ENCODE data around the gene PREP. TPM values are rescaled to one million over a fixed set of nuclear protein-coding genes. Genes with fewer than 3 reads are reported as not detected.
"Not testable (repeated sequence)": the region's sequence is repeated elsewhere in the genome, so short reads cannot be mapped to it uniquely, and the experiment has no call there.

Gene PREP
- total RNA-seq, 1 donor from 2014 or later = 52.9 TPM

- Mint-ChIP-seq H3K27me3 (ENCODE audit: low read depth) (peaks cover 20% of the 10 kb centered on the region), H3K4me1 (ENCODE audit: low read depth) (peaks cover 11% of the 10 kb centered on the region), H3K36me3 (ENCODE audit: low read depth) (no peaks in the 10 kb centered on the region), H3K27ac (no peak overlapping the region), H3K4me3 (ENCODE audit: low read depth) (no peak overlapping the region), H3K9me3 (no peaks in the 10 kb centered on the region)
- intact Hi-C loops (cut with micrococcal nuclease) = loop anchor here (5.0 kb wide), 1 partner anchor 48 kb away; no protein-coding TSS in a partner anchor
- no peak for DNase-seq (ENCODE audit: low spot score)
Measured at GRCh38 chr6:105259913-105260889, 142.7 kb downstream of the PREP start.

GRCh38 chr6:105258816-105259215 lies 144.1 kb downstream of the PREP start:
- intact Hi-C loops (cut with micrococcal nuclease) = loop anchor here (5.0 kb wide), 1 partner anchor 47 kb away; no protein-coding TSS in a partner anchor
- no peak for DNase-seq (ENCODE audit: low spot score)
- Mint-ChIP-seq H3K36me3 (ENCODE audit: low read depth) (no peaks in the 10 kb centered on the region), H3K9me3 (no peaks in the 10 kb centered on the region), H3K4me3 (ENCODE audit: low read depth) (no peak overlapping the region), H3K27me3 (ENCODE audit: low read depth) (peaks cover 20% of the 10 kb centered on the region), H3K27ac (no peak overlapping the region), H3K4me1 (ENCODE audit: low read depth) (peaks cover 11% of the 10 kb centered on the region)

- DNase-seq (ENCODE audit: low spot score) = no peak
- intact Hi-C loops (cut with micrococcal nuclease) = loop anchor here (5.0 kb wide), 1 partner anchor 45 kb away; no protein-coding TSS in a partner anchor
- no peak overlapping the region for H3K27ac Mint-ChIP-seq
Measured at GRCh38 chr6:105257340-105257739, 145.5 kb downstream of the PREP start.

GRCh38 chr6:105256619-105257018 lies 146.3 kb downstream of the PREP start:
- H3K27ac Mint-ChIP-seq = no peak overlapping the region
- DNase-seq (ENCODE audit: low spot score) = no peak
- no peak overlapping the region for H3K4me3 Mint-ChIP-seq (ENCODE audit: low read depth)
- H3K9me3 Mint-ChIP-seq = no peaks in the 10 kb centered on the region
- H3K4me1 Mint-ChIP-seq (ENCODE audit: low read depth) = peaks cover 11% of the 10 kb centered on the region
- H3K27me3 Mint-ChIP-seq (ENCODE audit: low read depth) = peaks cover 18% of the 10 kb centered on the region
- intact Hi-C loops (cut with micrococcal nuclease) = loop anchor here (5.0 kb wide), 1 partner anchor 44 kb away; no protein-coding TSS in a partner anchor
- no peaks in the 10 kb centered on the region for H3K36me3 Mint-ChIP-seq (ENCODE audit: low read depth)

More at GRCh38 chr6:105257340-105257739, 145.5 kb downstream of the PREP start:
- no peaks in the 10 kb centered on the region for H3K9me3 Mint-ChIP-seq
- H3K27me3 Mint-ChIP-seq (ENCODE audit: low read depth) = peaks cover 20% of the 10 kb centered on the region
- H3K36me3 Mint-ChIP-seq (ENCODE audit: low read depth) = no peaks in the 10 kb centered on the region
- H3K4me3 Mint-ChIP-seq (ENCODE audit: low read depth) = no peak overlapping the region
- peaks cover 11% of the 10 kb centered on the region for H3K4me1 Mint-ChIP-seq (ENCODE audit: low read depth)

- no peak for DNase-seq (ENCODE audit: low spot score)
- peaks cover 10% of the 10 kb centered on the region for H3K27me3 Mint-ChIP-seq (ENCODE audit: low read depth)
- no peak overlapping the region for H3K27ac Mint-ChIP-seq
- no peaks in the 10 kb centered on the region for H3K36me3 Mint-ChIP-seq (ENCODE audit: low read depth)
- intact Hi-C loops (cut with micrococcal nuclease) = no loop called here
- no peaks in the 10 kb centered on the region for H3K9me3 Mint-ChIP-seq
- peaks cover 11% of the 10 kb centered on the region for H3K4me1 Mint-ChIP-seq (ENCODE audit: low read depth)
- no peak overlapping the region for H3K4me3 Mint-ChIP-seq (ENCODE audit: low read depth)
Measured at GRCh38 chr6:105253787-105254186, 149.1 kb downstream of the PREP start.

- Mint-ChIP-seq H3K27me3 (ENCODE audit: low read depth) (peaks cover 7% of the 10 kb centered on the region), H3K4me3 (ENCODE audit: low read depth) (no peak overlapping the region), H3K4me1 (ENCODE audit: low read depth) (no peaks in the 10 kb centered on the region), H3K27ac (no peak overlapping the region), H3K9me3 (no peaks in the 10 kb centered on the region), H3K36me3 (ENCODE audit: low read depth) (no peaks in the 10 kb centered on the region)
- intact Hi-C loops (cut with micrococcal nuclease) = no loop called here
- DNase-seq (ENCODE audit: low spot score) = no peak
Measured at GRCh38 chr6:105251689-105252088, 151.2 kb downstream of the PREP start.

DNA sequence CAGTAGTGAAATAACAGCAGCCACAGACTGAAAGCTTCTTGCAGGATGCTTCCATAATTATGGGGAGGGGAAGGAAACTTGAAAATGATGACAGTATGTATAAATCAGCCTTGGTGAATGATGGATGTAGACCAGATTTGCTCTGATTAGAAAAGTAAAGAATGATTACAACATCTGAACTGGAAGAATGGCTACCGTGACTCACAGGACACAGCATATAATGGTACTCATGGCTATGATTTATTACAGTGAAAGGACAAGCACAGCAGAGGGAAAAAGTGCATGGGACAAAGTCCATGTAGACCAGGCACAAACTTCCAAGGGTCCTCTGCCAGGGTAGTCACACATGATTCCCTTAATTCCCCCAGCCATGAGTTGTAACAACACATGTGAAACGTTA lies 152.3 kb downstream of the PREP start:
- peaks cover 1% of the 10 kb centered on the region for H3K27me3 Mint-ChIP-seq (ENCODE audit: low read depth)
- intact Hi-C loops (cut with micrococcal nuclease) = no loop called here
- no peaks in the 10 kb centered on the region for H3K4me1 Mint-ChIP-seq (ENCODE audit: low read depth)
- no peak for DNase-seq (ENCODE audit: low spot score)
- H3K4me3 Mint-ChIP-seq (ENCODE audit: low read depth) = no peak overlapping the region
- H3K36me3 Mint-ChIP-seq (ENCODE audit: low read depth) = no peaks in the 10 kb centered on the region
- no peak overlapping the region for H3K27ac Mint-ChIP-seq
- H3K9me3 Mint-ChIP-seq = no peaks in the 10 kb centered on the region

DNA sequence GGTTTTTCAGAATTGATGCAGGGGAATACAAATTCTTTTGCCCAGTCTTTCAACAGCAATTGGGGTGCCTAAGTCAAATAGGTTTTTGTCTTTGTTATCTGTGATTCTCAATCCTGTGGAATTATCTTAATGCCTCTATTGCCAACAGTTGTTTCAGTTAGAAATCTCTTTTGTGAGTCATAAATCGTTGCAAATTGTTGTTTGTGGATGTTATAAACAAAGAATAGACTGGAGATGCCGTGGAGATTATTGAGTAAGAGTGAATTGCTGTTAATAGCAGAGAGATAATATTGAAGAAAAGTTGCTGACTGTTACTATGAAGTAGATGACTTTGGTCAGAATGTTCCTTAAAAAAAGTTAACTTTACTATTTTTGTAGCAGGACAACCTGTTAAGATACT lies 159.4 kb downstream of the PREP start:
- H3K27ac Mint-ChIP-seq = no peak overlapping the region
- no peaks in the 10 kb centered on the region for H3K4me1 Mint-ChIP-seq (ENCODE audit: low read depth)
- H3K9me3 Mint-ChIP-seq = no peaks in the 10 kb centered on the region
- peaks cover 23% of the 10 kb centered on the region for H3K27me3 Mint-ChIP-seq (ENCODE audit: low read depth)
- no peak overlapping the region for H3K4me3 Mint-ChIP-seq (ENCODE audit: low read depth)
- no peak for DNase-seq (ENCODE audit: low spot score)
- no peaks in the 10 kb centered on the region for H3K36me3 Mint-ChIP-seq (ENCODE audit: low read depth)
- intact Hi-C loops (cut with micrococcal nuclease) = no loop called here

DNA sequence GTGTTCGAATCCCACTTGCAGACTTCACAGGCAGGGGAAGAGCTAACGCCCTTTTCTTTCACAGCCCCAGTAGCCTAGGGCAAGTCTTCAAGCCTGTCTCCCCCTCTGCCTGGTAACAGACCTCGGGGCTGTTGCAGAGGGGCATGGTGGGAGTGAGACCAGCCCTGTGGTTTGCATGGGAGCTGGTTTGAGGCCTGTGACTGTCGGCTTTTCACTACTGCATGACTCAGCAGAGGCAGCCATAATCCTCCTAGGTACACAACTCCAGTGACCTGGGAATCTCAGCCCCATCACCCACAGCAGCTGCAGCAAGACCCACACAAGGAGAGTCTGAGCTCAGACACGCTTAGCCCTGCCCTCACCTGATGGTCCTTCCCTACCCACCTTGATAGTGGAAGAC lies 167.7 kb downstream of the PREP start:
- Mint-ChIP-seq H3K4me3 (ENCODE audit: low read depth) (no peak overlapping the region), H3K4me1 (ENCODE audit: low read depth) (no peaks in the 10 kb centered on the region), H3K27me3 (ENCODE audit: low read depth) (peaks cover 26% of the 10 kb centered on the region), H3K27ac (no peak overlapping the region), H3K9me3 (peaks cover 17% of the 10 kb centered on the region), H3K36me3 (ENCODE audit: low read depth) (no peaks in the 10 kb centered on the region)
- intact Hi-C loops (cut with micrococcal nuclease) = no loop called here
- no peak for DNase-seq (ENCODE audit: low spot score)

GRCh38 chr6:105231771-105232170 lies 171.1 kb downstream of the PREP start:
- DNase-seq (ENCODE audit: low spot score); H3K27ac Mint-ChIP-seq; H3K4me1 Mint-ChIP-seq (ENCODE audit: low read depth); intact Hi-C loops (cut with micrococcal nuclease); H3K4me3 Mint-ChIP-seq (ENCODE audit: low read depth); H3K36me3 Mint-ChIP-seq (ENCODE audit: low read depth): not testable (repeated sequence)
- H3K9me3 Mint-ChIP-seq = peaks cover 13% of the 10 kb centered on the region
- peaks cover 10% of the 10 kb centered on the region for H3K27me3 Mint-ChIP-seq (ENCODE audit: low read depth)

Other genes starting within 250 kb of the PREP start
- not detected in 2 replicates for gene POPDC3, start 223.1 kb downstream of the PREP start, total RNA-seq